Transverse colon (tissue), 4 donors: ENCODE data around the gene MGME1. TPM values are rescaled to one million over a fixed set of nuclear protein-coding genes. Genes with fewer than 3 reads are reported as not detected.
A peak's percentile ranks its signal among the peaks of the same experiment; 100 is the strongest.

Experiments used
- DNase-seq: peaks from one replicate; pipeline ENCODE4 v3.0.0-alpha.2; 2019
- H3K27ac ChIP-seq, 4 donors: fragments of 200-600 bp; sonication (generic); 2 replicates each; pipeline ENCODE4 v1.5.1; 2016 to 2018; ENCODE audit warnings: inconsistent platforms in 4 of 4
- H3K27me3 ChIP-seq: fragments of 200-600 bp; sonication (generic); 2 replicates; pipeline ENCODE4 v1.5.1; 2017; ENCODE audit warnings: inconsistent platforms
- H3K36me3 ChIP-seq, 4 donors: fragments of 200-600 bp; sonication (generic); 2 replicates each; pipeline ENCODE4 v1.5.1; 2017 to 2019; ENCODE audit warnings: inconsistent platforms in 4 of 4
- H3K4me1 ChIP-seq, 4 donors: fragments of 200-600 bp; sonication (generic); 2 replicates each; pipeline ENCODE4 v1.5.1; 2017 to 2020; ENCODE audit warnings: inconsistent platforms in 4 of 4
- H3K4me3 ChIP-seq, 4 donors: fragments of 200-600 bp; sonication (generic); 1 replicate in 1 of 4; 2 replicates in 3 of 4; pipeline versions ENCODE4 v1.5.1 to v1.6.1; 2017 to 2019; ENCODE audit warnings: inconsistent platforms in 4 of 4
- H3K9me3 ChIP-seq, 2 donors: fragments of 200-600 bp; sonication (generic); 2 replicates each; pipeline ENCODE4 v1.5.1; 2017 to 2019; ENCODE audit warnings: inconsistent platforms in 2 of 2
- CTCF ChIP-seq, 5 experiments: fragments of 200-600 bp in 3 of 5; fragments of 450-650 bp in 2 of 5; sonication (generic) in 3 of 5; IDR thresholded peaks; 1 replicate in 2 of 5; 2 replicates in 3 of 5; pipeline ENCODE4 v1.5.1; 2016 to 2017; ENCODE audit warnings: antibody characterized with exemption in 5 of 5, inconsistent platforms in 3 of 5, mild to moderate bottlenecking in 2 of 5, moderate library complexity in 1 of 5
- EP300 ChIP-seq: sonication (generic); formaldehyde crosslinking; IDR thresholded peaks from one replicate; pipeline ENCODE4 v1.6.1; 2017; ENCODE audit warnings: antibody characterized with exemption, low read depth
- POLR2A ChIP-seq: fragments of 450-650 bp; IDR thresholded peaks from one replicate; pipeline ENCODE4 v1.6.1; 2016; ENCODE audit warnings: antibody characterized with exemption, mild to moderate bottlenecking, moderate library complexity
- POLR2AphosphoS5 ChIP-seq, 3 donors: sonication (generic); formaldehyde crosslinking; IDR thresholded peaks; one replicate each; pipeline ENCODE4 v1.6.1; 2016; ENCODE audit warnings: antibody characterized with exemption in 3 of 3
- WGBS, 2 donors: methylation state at CpG; one replicate each; pipeline ENCODE4 v1.1.5; 2018; ENCODE audit warnings: low coverage in 1 of 2; 5-methylcytosine and 5-hydroxymethylcytosine counted together
- in situ Hi-C, 4 donors: fragments of 200-750 bp; cut with MboI; loops; one replicate each; pipeline versions ENCODE4 v1.15.0 to v1.15.1; 2017; ENCODE audit warnings: low sequenced_read_pairs in 3 of 4, low pct_ligation_motif_present in 1 of 4, low pct_unique_long_range_greater_than_20kb in 1 of 4
- intact Hi-C: fragments of 100-400 bp; cut with DNase I; formaldehyde crosslinking; loops from one replicate; pipeline ENCODE4 v1.15.1; 2023; ENCODE audit warnings: low total_unique reads
- total RNA-seq, 4 donors: library from RNA; depleted of rRNA; stranded (reverse); fragments of >200 nt; gene quantifications; one replicate each; pipeline ENCODE4 v1.1.0, GENCODE V29; 2016

The MGME1 gene
- total RNA-seq, 4 donors from 2014 or later, result 4.1 to 18.8 (median 14.3) TPM

- intact Hi-C loops (no loop called here), in situ Hi-C loops (loop anchor here in 1 of 4 donors (25.0 kb wide), 2 partner anchors 275 to 425 kb away; no protein-coding TSS in a partner anchor)
- Histone ChIP-seq H3K36me3 (peaks cover 0 to 10% (median 2%) of the 10 kb centered on the region in 4 donors), H3K4me3 (no peak overlapping the region), H3K27ac (peak overlapping the region; percentile 50 to 86 (median 73)), H3K27me3 (no peaks in the 10 kb centered on the region), H3K9me3 (no peaks in the 10 kb centered on the region), H3K4me1 (peaks cover 19 to 43% (median 26%) of the 10 kb centered on the region in 4 donors)
- peak; percentile 60 for DNase-seq
- TF ChIP-seq EP300, result no peak
- peak in 2 of 3 donors; percentile 35 to 72 for TF ChIP-seq POLR2AphosphoS5 (IDR thresholded peaks at IDR 0.05)
- no peak for TF ChIP-seq POLR2A
- no peak for TF ChIP-seq CTCF (IDR thresholded peaks at IDR 0.05)
- WGBS, 2 donors, result 45 to 70% methylated on average over 4 to 19 of the region's 19 CpGs
These were observed 31.8 kb upstream of the MGME1 start for GRCh38 chr20:17936761-17937732.

- 13% methylated on average over 13 of the region's 13 CpGs; no CpG with 5 or more reads in 1 of the 2 donors for WGBS, 2 donors
- Histone ChIP-seq H3K27me3 (no peaks in the 10 kb centered on the region), H3K27ac (peak overlapping the region; percentile 40 to 73 (median 62)), H3K4me1 (peaks cover 19 to 43% (median 26%) of the 10 kb centered on the region in 4 donors), H3K36me3 (peaks cover 0 to 18% (median 7%) of the 10 kb centered on the region in 4 donors), H3K4me3 (no peak overlapping the region), H3K9me3 (no peaks in the 10 kb centered on the region)
- peak; percentile 78 for DNase-seq
- intact Hi-C loops, result no loop called here
- TF ChIP-seq CTCF (IDR thresholded peaks at IDR 0.05) (peak; percentile 86 to 94 (median 89)), POLR2AphosphoS5 (IDR thresholded peaks at IDR 0.05) (no peak)
- in situ Hi-C loops, result loop anchor here in 1 of 4 donors (25.0 kb wide), 2 partner anchors 277 to 427 kb away; no protein-coding TSS in a partner anchor
These were observed 29.8 kb upstream of the MGME1 start for GRCh38 chr20:17938871-17939619.

- peak overlapping the region in 3 of 4 donors; percentile 50 to 73 (median 73) for H3K27ac ChIP-seq
- no peak overlapping the region for H3K4me3 ChIP-seq
- TF ChIP-seq POLR2AphosphoS5 (IDR thresholded peaks at IDR 0.05), result no peak
- no peak for TF ChIP-seq POLR2A
- TF ChIP-seq CTCF (IDR thresholded peaks at IDR 0.05), result no peak
- TF ChIP-seq EP300, result no peak
- peaks cover 0 to 25% (median 7%) of the 10 kb centered on the region in 4 donors for H3K36me3 ChIP-seq
- intact Hi-C loops (no loop called here), in situ Hi-C loops (loop anchor here in 1 of 4 donors (25.0 kb wide), 2 partner anchors 277 to 427 kb away; no protein-coding TSS in a partner anchor)
- 62% methylated on average over 7 of the region's 7 CpGs; no CpG with 5 or more reads in 1 of the 2 donors for whole genome bisulfite sequencing, 2 donors
- no peaks in the 10 kb centered on the region for H3K27me3 ChIP-seq
- no peaks in the 10 kb centered on the region for H3K9me3 ChIP-seq
- DNase-seq, result no peak
- H3K4me1 ChIP-seq, result peaks cover 19 to 43% (median 26%) of the 10 kb centered on the region in 4 donors
These were observed 29.1 kb upstream of the MGME1 start for GRCh38 chr20:17939622-17940223.
